ENCODE results near the gene GCN1. TPM values are rescaled to one million over a fixed set of nuclear protein-coding genes. Genes with fewer than 3 reads are reported as not detected.

The GCN1 gene
- total RNA-seq, 2 experiments from 2014 or later: 130 to 137 TPM

DNA sequence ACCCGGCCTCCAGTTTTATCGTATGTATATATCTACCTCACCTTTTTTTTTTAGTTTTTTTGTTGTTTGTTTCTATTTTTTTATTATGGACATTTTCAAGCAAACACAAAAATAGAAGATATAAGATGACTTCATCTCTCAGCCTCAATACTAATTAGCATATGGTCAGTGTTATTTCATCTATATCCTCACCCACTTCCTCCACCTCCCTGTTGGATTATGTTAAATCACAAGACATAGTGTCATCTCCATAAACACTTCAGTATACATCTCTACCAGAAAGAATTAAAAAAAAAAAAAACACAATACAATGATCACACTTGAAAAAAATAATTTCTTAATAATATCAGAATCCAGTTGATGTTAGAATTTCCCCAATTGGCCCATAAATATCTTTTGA is 112.9 kb downstream of the GCN1 start:
- Mint-ChIP-seq H3K9me3 (no peaks in the 10 kb centered on the region), H3K4me1 (ENCODE audit: low read depth) (peaks cover 28% of the 10 kb centered on the region), H3K36me3 (ENCODE audit: low read depth) (peaks cover 53% of the 10 kb centered on the region), H3K27ac (peak overlapping the region; percentile 4), H3K4me3 (no peak overlapping the region), H3K27me3 (no peaks in the 10 kb centered on the region)
- POLR2A ChIA-PET: no interaction called here
- CTCF ChIA-PET: no interaction called here
- intact Hi-C loops (cut with micrococcal nuclease): no loop called here
- TF ChIP-seq CTCF (IDR thresholded peaks at IDR 0.05): no peak
- DNase-seq: no peak
- ATAC-seq: no peak

- H3K27ac Mint-ChIP-seq: peak overlapping the region; percentile 61
- ChIA-PET POLR2A (interaction anchor here (0.7 to 1.0 kb wide), 2 partner anchors 15 to 238 kb away, joined by 3 to 4 read pairs; no protein-coding TSS in a partner anchor), CTCF (interaction anchor here (0.8 kb wide), 1 partner anchor 40 kb away, joined by 3 read pairs; no protein-coding TSS in a partner anchor)
- no peaks in the 10 kb centered on the region for H3K27me3 Mint-ChIP-seq
- DNase-seq (no peak), ATAC-seq (no peak)
- H3K9me3 Mint-ChIP-seq: no peaks in the 10 kb centered on the region
- no peak for TF ChIP-seq CTCF (IDR thresholded peaks at IDR 0.05)
- peaks cover 16% of the 10 kb centered on the region for H3K4me1 Mint-ChIP-seq (ENCODE audit: low read depth)
- intact Hi-C loops (cut with micrococcal nuclease): no loop called here
- H3K36me3 Mint-ChIP-seq (ENCODE audit: low read depth): peaks cover 55% of the 10 kb centered on the region
- no peak overlapping the region for H3K4me3 Mint-ChIP-seq
These were observed 114.8 kb downstream of the GCN1 start for GRCh38 chr12:120079411-120080400.

- CTCF ChIA-PET: interaction anchor here (0.8 to 2.1 kb wide), 3 partner anchors 8 to 90 kb away, joined by 3 to 7 read pairs (median 3); no protein-coding TSS in a partner anchor
- POLR2A ChIA-PET: interaction anchor here (1.0 kb wide), 1 partner anchor 12 kb away, joined by 4 read pairs; no protein-coding TSS in a partner anchor
These were observed 115.6 kb downstream of the GCN1 start for GRCh38 chr12:120078868-120079267.

DNA sequence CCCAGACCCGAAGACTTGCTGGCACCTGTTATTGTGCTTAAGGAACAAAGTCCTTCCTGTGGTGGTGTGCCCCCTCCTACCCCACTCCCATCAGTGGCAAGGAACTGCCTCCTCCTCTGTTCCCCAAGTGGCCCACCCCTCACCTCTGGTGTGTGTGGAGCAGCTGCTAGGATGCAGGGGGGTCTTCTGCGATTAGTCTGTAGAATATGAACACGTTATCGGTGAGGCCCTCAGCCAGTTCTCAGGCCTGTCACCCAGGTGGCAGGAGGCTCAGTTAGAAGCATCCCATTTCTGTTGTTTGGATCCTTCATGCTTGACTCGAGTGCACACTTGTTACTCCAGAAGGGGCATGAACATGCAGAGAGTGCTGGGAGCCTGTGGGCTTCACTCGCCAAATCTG is 117.3 kb downstream of the GCN1 start:
- H3K9me3 Mint-ChIP-seq: no peaks in the 10 kb centered on the region
- H3K36me3 Mint-ChIP-seq (ENCODE audit: low read depth): peaks cover 62% of the 10 kb centered on the region
- ChIA-PET POLR2A (no interaction called here), CTCF (interaction anchor here (2.1 kb wide), 1 partner anchor 10 kb away, joined by 7 read pairs; no protein-coding TSS in a partner anchor)
- no peaks in the 10 kb centered on the region for H3K27me3 Mint-ChIP-seq
- peaks cover 22% of the 10 kb centered on the region for H3K4me1 Mint-ChIP-seq (ENCODE audit: low read depth)
- no peak overlapping the region for H3K4me3 Mint-ChIP-seq
- no peak for TF ChIP-seq CTCF (IDR thresholded peaks at IDR 0.05)
- DNase-seq: no peak
- H3K27ac Mint-ChIP-seq: no peak overlapping the region
- ATAC-seq: no peak
- intact Hi-C loops (cut with micrococcal nuclease): no loop called here

More at GRCh38 chr12:120078868-120079267, 115.6 kb downstream of the GCN1 start:
- no peak for TF ChIP-seq CTCF (IDR thresholded peaks at IDR 0.05)
- Mint-ChIP-seq H3K9me3 (no peaks in the 10 kb centered on the region), H3K4me1 (ENCODE audit: low read depth) (peaks cover 22% of the 10 kb centered on the region), H3K4me3 (no peak overlapping the region), H3K27me3 (no peaks in the 10 kb centered on the region), H3K27ac (peak overlapping the region; percentile 61), H3K36me3 (ENCODE audit: low read depth) (peaks cover 56% of the 10 kb centered on the region)
- intact Hi-C loops (cut with micrococcal nuclease): no loop called here
- peak; percentile 49 for ATAC-seq
- no peak for DNase-seq

Small RNA genes lying within 50 kb of the gene (microRNA-seq; reads per million reads assigned to microRNA genes)
- gene MIR4498 (ENCODE audit: borderline microRNAs expressed, borderline replicate concordance): 2.7 reads per million

Other genes with a start within 250 kb of the GCN1 start
- 100 to 1,000 TPM; 103 to 107 TPM for gene BICDL1, start 205.5 kb downstream of the GCN1 start, total RNA-seq
- gene RAB35, start 78.0 kb downstream of the GCN1 start, total RNA-seq: 10 to 100 TPM; 38.2 to 41.5 TPM
- gene RPLP0, start 6.4 kb upstream of the GCN1 start, total RNA-seq: 1,000 to 10,000 TPM; 4,421 to 4,585 TPM
- gene PXN, start 71.0 kb upstream of the GCN1 start, total RNA-seq: 10 to 100 TPM; 40.2 to 45.3 TPM
- 1,000 to 10,000 TPM in 1 of 2 experiments, 100 to 1,000 TPM in 1; 923 to 1,303 TPM for gene RNU4-2, start 97.2 kb upstream of the GCN1 start, total RNA-seq
- gene RNU4-1, start 98.5 kb upstream of the GCN1 start, total RNA-seq: 1,000 to 10,000 TPM in 1 of 2 experiments, 100 to 1,000 TPM in 1; 692 to 1,025 TPM
- 1 to 10 TPM; 2.7 to 3.3 TPM for gene SIRT4, start 107.6 kb upstream of the GCN1 start, total RNA-seq
- gene PLA2G1B, start 133.1 kb upstream of the GCN1 start, total RNA-seq: under 1 TPM in 1 of 2 experiments, not detected in 1; 0.99 TPM
- under 1 TPM; 0.78 to 0.90 TPM for gene MSI1, start 174.4 kb upstream of the GCN1 start, total RNA-seq
- gene COX6A1, start 243.4 kb upstream of the GCN1 start, total RNA-seq: 100 to 1,000 TPM; 396 to 406 TPM